HepG2 (cell line): ENCODE results near the gene ACCS. TPM values are rescaled to one million over a fixed set of nuclear protein-coding genes. Genes with fewer than 3 reads are reported as not detected.

ENCODE experiments used
- AGO2 ChIP-seq: fragments of 200-400 bp; formaldehyde crosslinking; optimal IDR thresholded peaks from 2 replicates; pipeline ENCODE3; 2017; ENCODE audit warnings: mild to moderate bottlenecking, low read depth, low read length, moderate library complexity
- AHR ChIP-seq: IDR thresholded peaks from 2 replicates; pipeline ENCODE4 v1.6.1; 2018; ENCODE audit warnings: missing genetic modification reagents, missing compliant biosample characterization
- ASH2L ChIP-seq: fragments of 300-600, 200-600 bp; sonication (generic); IDR thresholded peaks from 2 replicates; pipeline ENCODE4 v1.7.0; 2017; ENCODE audit warnings: low read depth, mild to moderate bottlenecking, moderate library complexity, mixed read lengths, low read length; ENCODE audit not compliant: insufficient read length
- BORCS8-MEF2B ChIP-seq: sonication (generic); formaldehyde crosslinking; IDR thresholded peaks from 2 replicates; pipeline ENCODE4 v1.8.0; 2022; ENCODE audit warnings: mild to moderate bottlenecking, missing genetic modification reagents
- CCDC6 ChIP-seq: sonication (generic); formaldehyde crosslinking; IDR thresholded peaks from 2 replicates; pipeline ENCODE4 v1.8.1; 2022; ENCODE audit warnings: mild to moderate bottlenecking, missing genetic modification reagents, moderate library complexity
- FOSL2 ChIP-seq: sonication (generic); formaldehyde crosslinking; IDR thresholded peaks from 2 replicates; pipeline ENCODE4 v1.4.0; 2020; ENCODE audit warnings: missing genetic modification reagents
- GABPB1 ChIP-seq: IDR thresholded peaks from 2 replicates; pipeline ENCODE4 v1.6.1; 2016; ENCODE audit warnings: mild to moderate bottlenecking, missing genetic modification reagents, moderate library complexity, missing compliant biosample characterization
- IRF9 ChIP-seq: sonication (generic); formaldehyde crosslinking; IDR thresholded peaks from 2 replicates; pipeline ENCODE4 v1.8.0; 2022; ENCODE audit warnings: missing genetic modification reagents, mild to moderate bottlenecking, borderline replicate concordance
- RBFOX2 ChIP-seq: fragments of 200-400 bp; formaldehyde crosslinking; IDR thresholded peaks from 2 replicates; pipeline ENCODE4 v1.6.1; 2017; ENCODE audit warnings: low read depth, mild to moderate bottlenecking, low read length
- REL ChIP-seq: sonication (generic); formaldehyde crosslinking; conservative IDR thresholded peaks from 2 replicates; pipeline ENCODE4 v1.8.0; 2022; ENCODE audit warnings: mild to moderate bottlenecking, missing genetic modification reagents, moderate library complexity
- SKI ChIP-seq: fragments of 450-650 bp; IDR thresholded peaks from one replicate; pipeline ENCODE4 v1.6.1; 2018; ENCODE audit warnings: mild to moderate bottlenecking; ENCODE audit not compliant: partially characterized antibody
- SOX6 ChIP-seq, 2 experiments: fragments of 450-650 bp in 1 of 2; sonication (generic) in 1 of 2; formaldehyde crosslinking in 1 of 2; IDR thresholded peaks; 2 replicates each; pipeline versions ENCODE4 v1.4.0 to v1.6.1; 2017 to 2020; ENCODE audit warnings: antibody characterized with exemption in 1 of 2, mild to moderate bottlenecking in 1 of 2, missing genetic modification reagents in 1 of 2
- TAF1 ChIP-seq: sonication (generic); formaldehyde crosslinking; IDR thresholded peaks from 2 replicates; pipeline ENCODE4 v1.4.0; 2020; ENCODE audit warnings: missing genetic modification reagents
- TOPORS ChIP-seq: sonication (generic); formaldehyde crosslinking; IDR thresholded peaks from 2 replicates; pipeline ENCODE4 v1.8.0; 2023; ENCODE audit warnings: mild to moderate bottlenecking, missing genetic modification reagents
- ZBED4 ChIP-seq: sonication (generic); formaldehyde crosslinking; IDR thresholded peaks from 2 replicates; pipeline ENCODE4 v1.4.0; 2020; ENCODE audit warnings: missing genetic modification reagents, borderline replicate concordance
- ZIK1 ChIP-seq: sonication (generic); formaldehyde crosslinking; IDR thresholded peaks from 2 replicates; pipeline ENCODE4 v1.5.0; 2020; ENCODE audit warnings: mild to moderate bottlenecking, low read depth, missing genetic modification reagents, borderline replicate concordance
- ZMYM3 ChIP-seq: sonication (generic); formaldehyde crosslinking; IDR thresholded peaks from 2 replicates; pipeline ENCODE4 v1.5.1; 2020; ENCODE audit warnings: mild to moderate bottlenecking, missing genetic modification reagents
- ZNF276 ChIP-seq: sonication (generic); formaldehyde crosslinking; IDR thresholded peaks from 2 replicates; pipeline ENCODE4 v1.4.0; 2020; ENCODE audit warnings: mild to moderate bottlenecking, low read depth, missing genetic modification reagents
- ZNF331 ChIP-seq: sonication (generic); formaldehyde crosslinking; IDR thresholded peaks from 2 replicates; pipeline ENCODE4 v1.4.0; 2020; ENCODE audit warnings: missing genetic modification reagents
- ZNF709 ChIP-seq: sonication (generic); formaldehyde crosslinking; IDR thresholded peaks from 2 replicates; pipeline ENCODE4 v1.5.0; 2020; ENCODE audit warnings: mild to moderate bottlenecking, missing genetic modification reagents
- ZNF850 ChIP-seq: sonication (generic); formaldehyde crosslinking; conservative IDR thresholded peaks from 2 replicates; pipeline ENCODE4 v1.9.0; 2021; ENCODE audit warnings: mild to moderate bottlenecking, missing genetic modification reagents
- polyA plus RNA-seq, 8 experiments: library from polyadenylated mRNA; depleted of rRNA in 3 of 8; stranded (reverse) in 7 of 8; unstranded in 1 of 8; fragments of >200 nt; fragmentation: Illumina TruSeq in 4 of 8; extraction: Trizol in 4 of 8; gene quantifications; 2 replicates each; pipeline versions ENCODE4 v1.2.1 to v1.2.3, GENCODE V29; 2011 to 2016; ENCODE audit warnings: low read depth in 4 of 8, missing spikeins in 1 of 8, mixed read lengths in 1 of 8; ENCODE audit not compliant: insufficient read depth in 1 of 8
- total RNA-seq, 5 experiments: library from RNA; depleted of rRNA; stranded (reverse); fragments of >200 nt; fragmentation: Illumina TruSeq; extraction: Trizol; gene quantifications; 2 replicates each; pipeline ENCODE4 v1.2.3, GENCODE V29; 2016; ENCODE audit warnings: low read depth in 1 of 5

ACCS gene
- total and polyA plus RNA-seq, 2 of the 13 experiments (the other 11 are each of a cell fraction or from before 2014, with no cell fraction given), result 0.55 to 0.59 TPM

- TF ChIP-seq CCDC6 (peak; percentile 78; the same call in 1 of the 2 replicates), GABPB1 (CRISPR knock-in tag) (peak; percentile 69; the same call in 1 of the 2 replicates), REL (CRISPR knock-in tag) (0 out of 2 replicates have a peak, but pooled peaks have one; percentile 45), ZNF331 (CRISPR knock-in tag) (peak; percentile 15; the same call in 1 of the 2 replicates), ZNF276 (peak; percentile 84), SOX6 (IDR thresholded peaks at IDR 0.05) (no peak), SOX6 (CRISPR knock-in tag; IDR thresholded peaks at IDR 0.05) (no peak), AGO2 (peak; percentile 51), IRF9 (CRISPR knock-in tag) (peak; percentile 77; the same call in 1 of the 2 replicates), TAF1 (CRISPR knock-in tag) (peak; percentile 60; the same call in 1 of the 2 replicates), AHR (CRISPR knock-in tag) (0 out of 2 replicates have a peak, but pooled peaks have one; percentile 39), ZIK1 (CRISPR knock-in tag) (peak; percentile 75; the same call in 1 of the 2 replicates), ZBED4 (CRISPR knock-in tag) (peak; percentile 98), TOPORS (CRISPR knock-in tag) (peak; percentile 40; the same call in 1 of the 2 replicates), ASH2L (peak; percentile 65), ZNF709 (CRISPR knock-in tag) (peak; percentile 87), ZMYM3 (CRISPR knock-in tag) (no peak), BORCS8-MEF2B (CRISPR knock-in tag) (peak; percentile 68), SKI (peak; percentile 32), ZNF850 (CRISPR knock-in tag) (no peak), RBFOX2 (peak; percentile 86), FOSL2 (CRISPR knock-in tag) (no peak)
- TF ChIP-seq, all 625 proteins: peak for 108
These were observed 29.7 kb downstream of the ACCS start, which contains the start of gene EXT2 (continued) for GRCh38 chr11:44095506-44096359.
